ENCODE measurements around the gene CLEC17A.

- TF ChIP-seq CTCF (conservative IDR thresholded peaks at IDR 0.05; ENCODE audit: low read length), result no peak
- no peak for TF ChIP-seq EZH2phosphoT487 (IDR thresholded peaks at IDR 0.05; ENCODE audit: borderline replicate concordance, low read depth, low read length)
Measured at GRCh38 chr19:14565765-14566711, 16.8 kb upstream of the CLEC17A start.

Measured in OCI-LY7 (cell line).